Measurements from ENCODE around the gene FCN1.

DNA sequence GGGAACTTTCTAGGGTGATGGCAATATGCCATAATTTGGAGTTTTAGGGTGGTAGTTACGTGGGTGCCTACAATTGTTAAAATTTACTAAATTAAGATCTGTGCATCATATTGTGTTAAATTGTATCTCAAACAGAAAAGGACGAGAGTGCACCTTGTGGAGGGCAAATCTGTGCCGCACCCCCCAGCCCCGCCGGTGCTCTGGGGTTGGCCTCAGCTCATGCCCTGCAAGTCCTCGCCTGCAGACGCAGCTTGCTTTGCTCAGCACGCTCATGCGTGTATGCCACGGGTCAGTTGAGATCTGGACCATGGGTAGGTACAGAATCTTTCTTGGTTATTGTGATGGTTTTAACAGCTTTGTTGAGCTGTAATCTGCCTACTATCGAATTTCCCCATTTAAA is 33.7 kb upstream of the FCN1 start:
- TF ChIP-seq, protein P1, sequence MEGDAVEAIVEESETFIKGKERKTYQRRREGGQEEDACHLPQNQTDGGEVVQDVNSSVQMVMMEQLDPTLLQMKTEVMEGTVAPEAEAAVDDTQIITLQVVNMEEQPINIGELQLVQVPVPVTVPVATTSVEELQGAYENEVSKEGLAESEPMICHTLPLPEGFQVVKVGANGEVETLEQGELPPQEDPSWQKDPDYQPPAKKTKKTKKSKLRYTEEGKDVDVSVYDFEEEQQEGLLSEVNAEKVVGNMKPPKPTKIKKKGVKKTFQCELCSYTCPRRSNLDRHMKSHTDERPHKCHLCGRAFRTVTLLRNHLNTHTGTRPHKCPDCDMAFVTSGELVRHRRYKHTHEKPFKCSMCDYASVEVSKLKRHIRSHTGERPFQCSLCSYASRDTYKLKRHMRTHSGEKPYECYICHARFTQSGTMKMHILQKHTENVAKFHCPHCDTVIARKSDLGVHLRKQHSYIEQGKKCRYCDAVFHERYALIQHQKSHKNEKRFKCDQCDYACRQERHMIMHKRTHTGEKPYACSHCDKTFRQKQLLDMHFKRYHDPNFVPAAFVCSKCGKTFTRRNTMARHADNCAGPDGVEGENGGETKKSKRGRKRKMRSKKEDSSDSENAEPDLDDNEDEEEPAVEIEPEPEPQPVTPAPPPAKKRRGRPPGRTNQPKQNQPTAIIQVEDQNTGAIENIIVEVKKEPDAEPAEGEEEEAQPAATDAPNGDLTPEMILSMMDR (IDR thresholded peaks at IDR 0.05) = no peak
- no peak for TF ChIP-seq EZH2 (IDR thresholded peaks at IDR 0.05)
